CD8-positive, alpha-beta memory T cell (primary cell): ENCODE data around the gene PCSK4. TPM values are rescaled to one million over a fixed set of nuclear protein-coding genes. Genes with fewer than 3 reads are reported as not detected.

Source experiments
- CTCF ChIA-PET: fragments of 350-600 bp; sonication (Branson Sonifier 250); formaldehyde crosslinking; loops from one replicate; lab custom pipeline; 2021; ENCODE audit warnings: antibody characterized with exemption; lab: Charles Lee
- POLR2A ChIA-PET: fragments of 350-600 bp; sonication (Branson Sonifier 250); formaldehyde crosslinking; loops from one replicate; lab custom pipeline; 2021; ENCODE audit warnings: antibody characterized with exemption; lab: Charles Lee
- DNase-seq, 5 donors: peaks; one replicate each; pipeline versions ENCODE4 v3.0.0 to v3.0.0-alpha.2; 2020 to 2022; ENCODE audit warnings: mixed read lengths in 1 of 5
- H3K27ac ChIP-seq: one replicate; pipeline ENCODE4 v1.7.0; 2013; ENCODE audit warnings: low read depth, mild to moderate bottlenecking, low read length, moderate library complexity
- H3K27me3 ChIP-seq: 2 replicates; pipeline ENCODE4 v1.7.0; 2013; ENCODE audit warnings: low read length, mild to moderate bottlenecking; ENCODE audit not compliant: insufficient read depth, poor library complexity, severe bottlenecking
- H3K36me3 ChIP-seq: 2 replicates; pipeline ENCODE4 v1.7.0; 2013; ENCODE audit warnings: mild to moderate bottlenecking, low read length, moderate library complexity; ENCODE audit not compliant: insufficient read depth
- H3K4me1 ChIP-seq: 2 replicates; pipeline ENCODE4 v1.7.0; 2013; ENCODE audit warnings: mild to moderate bottlenecking, low read length, moderate library complexity; ENCODE audit not compliant: insufficient read depth
- H3K4me3 ChIP-seq: 2 replicates; pipeline ENCODE4 v1.7.0; 2013; ENCODE audit warnings: mild to moderate bottlenecking, low read length
- H3K9me3 ChIP-seq: 2 replicates; pipeline ENCODE4 v1.7.0; 2013; ENCODE audit warnings: mild to moderate bottlenecking, low read length
- H3K27ac Mint-ChIP-seq, 8 donors: one replicate each; pipeline ENCODE4 v1.8.0; 2020 to 2021; ENCODE audit warnings: mixed read lengths in 8 of 8, mild to moderate bottlenecking in 6 of 8, inconsistent platforms in 3 of 8, moderate library complexity in 3 of 8
- H3K27me3 Mint-ChIP-seq, 2 donors: one replicate each; pipeline ENCODE4 v1.8.0; 2020 to 2021; ENCODE audit warnings: mixed read lengths in 2 of 2, mild to moderate bottlenecking in 1 of 2, moderate library complexity in 1 of 2
- H3K36me3 Mint-ChIP-seq, 3 donors: one replicate each; pipeline ENCODE4 v1.8.0; 2020 to 2021; ENCODE audit warnings: mixed read lengths in 3 of 3, inconsistent platforms in 1 of 3, mild to moderate bottlenecking in 1 of 3
- H3K4me1 Mint-ChIP-seq, 3 donors: one replicate each; pipeline ENCODE4 v1.8.0; 2020 to 2021; ENCODE audit warnings: mixed read lengths in 3 of 3, inconsistent platforms in 1 of 3, mild to moderate bottlenecking in 1 of 3
- H3K4me3 Mint-ChIP-seq, 7 donors: one replicate each; pipeline ENCODE4 v1.8.0; 2020 to 2021; ENCODE audit warnings: mixed read lengths in 7 of 7, mild to moderate bottlenecking in 6 of 7, moderate library complexity in 4 of 7, inconsistent platforms in 2 of 7
- H3K9me3 Mint-ChIP-seq, 5 donors: one replicate each; pipeline ENCODE4 v1.8.0; 2020 to 2022; ENCODE audit warnings: mixed read lengths in 5 of 5, mild to moderate bottlenecking in 3 of 5, moderate library complexity in 2 of 5, inconsistent platforms in 1 of 5
- polyA plus RNA-seq: library from polyadenylated mRNA; unstranded; fragments of 300-500 nt; fragmentation: Illumina TruSeq; gene quantifications from one replicate; pipeline ENCODE4 v1.2.3, GENCODE V29; 2021
- total RNA-seq, 2 experiments: library from RNA; stranded (reverse); gene quantifications; one replicate each; pipeline ENCODE4 v1.2.3, GENCODE V29; 2021

PCSK4 gene
- total and polyA plus RNA-seq, 3 experiments from 2014 or later, result 1.0 to 1.3 (median 1.0) TPM

- H3K27me3 ChIP-seq, result peaks cover 51% of the 10 kb centered on the region
- H3K9me3 ChIP-seq, result no peaks in the 10 kb centered on the region
- H3K4me1 ChIP-seq, result peaks cover 9% of the 10 kb centered on the region
- H3K9me3 Mint-ChIP-seq, result peaks cover 0 to 2% (median 0%) of the 10 kb centered on the region in 5 donors
- H3K27me3 Mint-ChIP-seq, result peaks cover 39 to 43% of the 10 kb centered on the region in 2 donors
- no peak overlapping the region for H3K27ac ChIP-seq
- peak overlapping the region in 3 of 7 donors; percentile 15 to 76 (median 42) for H3K4me3 Mint-ChIP-seq
- POLR2A ChIA-PET, result interaction anchor here (0.7 kb wide), 1 partner anchor 380 kb away, joined by 3 read pairs; no protein-coding TSS in a partner anchor
- no peaks in the 10 kb centered on the region for H3K36me3 Mint-ChIP-seq
- CTCF ChIA-PET, result interaction anchor here (1.0 to 1.4 kb wide), 3 partner anchors 10 to 23 kb away, joined by 3 to 4 read pairs (median 3); no protein-coding TSS in a partner anchor
- H3K4me3 ChIP-seq, result no peak overlapping the region
- H3K27ac Mint-ChIP-seq, result peak overlapping the region in 2 of 8 donors; percentile 62 to 65
- peaks cover 17 to 37% (median 18%) of the 10 kb centered on the region in 3 donors for H3K4me1 Mint-ChIP-seq
- DNase-seq, result no peak
- no peaks in the 10 kb centered on the region for H3K36me3 ChIP-seq
These were observed 42.2 kb downstream of the PCSK4 start for GRCh38 chr19:1447944-1448343.

- CTCF ChIA-PET, result interaction anchor here (1.0 to 1.4 kb wide), 3 partner anchors 10 to 24 kb away, joined by 3 to 4 read pairs (median 3); no protein-coding TSS in a partner anchor
- Mint-ChIP-seq H3K27me3 (peaks cover 36 to 40% of the 10 kb centered on the region in 2 donors), H3K9me3 (peaks cover 0 to 2% (median 0%) of the 10 kb centered on the region in 5 donors), H3K27ac (peak overlapping the region in 3 of 8 donors; percentile 11 to 62 (median 54)), H3K36me3 (peaks cover 0 to 3% (median 0%) of the 10 kb centered on the region in 3 donors), H3K4me3 (peak overlapping the region; percentile 13 to 84 (median 38)), H3K4me1 (peaks cover 17 to 37% (median 18%) of the 10 kb centered on the region in 3 donors)
- no peak for DNase-seq
- H3K27ac ChIP-seq, result no peak overlapping the region
- POLR2A ChIA-PET, result no interaction called here
- peaks cover 48% of the 10 kb centered on the region for H3K27me3 ChIP-seq
- H3K9me3 ChIP-seq, result no peaks in the 10 kb centered on the region
- peaks cover 9% of the 10 kb centered on the region for H3K4me1 ChIP-seq
- no peaks in the 10 kb centered on the region for H3K36me3 ChIP-seq
- no peak overlapping the region for H3K4me3 ChIP-seq
These were observed 42.6 kb downstream of the PCSK4 start for GRCh38 chr19:1447504-1447903.

GRCh38 chr19:1446713-1447481 is 43.3 kb downstream of the PCSK4 start:
- Mint-ChIP-seq H3K9me3 (peaks cover 0 to 2% (median 0%) of the 10 kb centered on the region in 5 donors), H3K4me3 (peak overlapping the region; percentile 29 to 84 (median 43)), H3K36me3 (peaks cover 0 to 10% (median 2%) of the 10 kb centered on the region in 3 donors), H3K4me1 (peaks cover 18 to 40% (median 18%) of the 10 kb centered on the region in 3 donors), H3K27me3 (peaks cover 36 to 37% of the 10 kb centered on the region in 2 donors), H3K27ac (peak overlapping the region in 3 of 8 donors; percentile 41 to 62 (median 54))
- H3K9me3 ChIP-seq, result no peaks in the 10 kb centered on the region
- no peak overlapping the region for H3K4me3 ChIP-seq
- peaks cover 1% of the 10 kb centered on the region for H3K36me3 ChIP-seq
- no peak overlapping the region for H3K27ac ChIP-seq
- DNase-seq, result peak in 1 of 5 donors; percentile 31
- CTCF ChIA-PET, result interaction anchor here (1.3 kb wide), 1 partner anchor 11 kb away, joined by 4 read pairs; no protein-coding TSS in a partner anchor
- POLR2A ChIA-PET, result no interaction called here
- peaks cover 46% of the 10 kb centered on the region for H3K27me3 ChIP-seq
- peaks cover 9% of the 10 kb centered on the region for H3K4me1 ChIP-seq

GRCh38 chr19:1445932-1446712 is 44.0 kb downstream of the PCSK4 start:
- H3K27me3 Mint-ChIP-seq, result peaks cover 32 to 34% of the 10 kb centered on the region in 2 donors
- H3K9me3 Mint-ChIP-seq, result peaks cover 0 to 2% (median 0%) of the 10 kb centered on the region in 5 donors
- Histone ChIP-seq H3K4me1 (peaks cover 10% of the 10 kb centered on the region), H3K4me3 (no peak overlapping the region), H3K27ac (no peak overlapping the region), H3K36me3 (peaks cover 9% of the 10 kb centered on the region), H3K27me3 (peaks cover 41% of the 10 kb centered on the region), H3K9me3 (no peaks in the 10 kb centered on the region)
- ChIA-PET CTCF (interaction anchor here (0.8 to 2.2 kb wide), 10 partner anchors 9 to 69 kb away, joined by 3 to 12 read pairs (median 4); no protein-coding TSS in a partner anchor), POLR2A (interaction anchor here (1.4 kb wide), 1 partner anchor 25 kb away, joined by 5 read pairs; no protein-coding TSS in a partner anchor)
- H3K27ac Mint-ChIP-seq, result no peak overlapping the region
- peaks cover 19 to 40% (median 21%) of the 10 kb centered on the region in 3 donors for H3K4me1 Mint-ChIP-seq
- H3K36me3 Mint-ChIP-seq, result peaks cover 2 to 17% (median 3%) of the 10 kb centered on the region in 3 donors
- H3K4me3 Mint-ChIP-seq, result peak overlapping the region in 1 of 7 donors; percentile 40
- DNase-seq, result no peak

- Histone ChIP-seq H3K36me3 (peaks cover 16% of the 10 kb centered on the region), H3K4me3 (peak overlapping the region; percentile 43), H3K4me1 (peaks cover 18% of the 10 kb centered on the region), H3K27me3 (peaks cover 33% of the 10 kb centered on the region), H3K9me3 (no peaks in the 10 kb centered on the region), H3K27ac (no peak overlapping the region)
- Mint-ChIP-seq H3K27me3 (peaks cover 24 to 27% of the 10 kb centered on the region in 2 donors), H3K27ac (peak overlapping the region in 3 of 8 donors; percentile 27 to 67 (median 47)), H3K4me3 (peak overlapping the region; percentile 64 to 89 (median 71)), H3K36me3 (peaks cover 2 to 25% (median 3%) of the 10 kb centered on the region in 3 donors), H3K9me3 (no peaks in the 10 kb centered on the region), H3K4me1 (peaks cover 23 to 39% (median 26%) of the 10 kb centered on the region in 3 donors)
- POLR2A ChIA-PET, result interaction anchor here (1.4 kb wide), 1 partner anchor 26 kb away, joined by 5 read pairs; no protein-coding TSS in a partner anchor
- CTCF ChIA-PET, result interaction anchor here (0.8 to 2.2 kb wide), 13 partner anchors 9 to 166 kb away, joined by 3 to 12 read pairs (median 4); partner anchors contain the start of genes PCSK4 and REEP6
- peak; percentile 67 to 81 (median 76) for DNase-seq
These were observed 44.8 kb downstream of the PCSK4 start for GRCh38 chr19:1445185-1445931.

GRCh38 chr19:1441677-1442438 is 48.3 kb downstream of the PCSK4 start:
- Histone ChIP-seq H3K9me3 (no peaks in the 10 kb centered on the region), H3K4me1 (peaks cover 36% of the 10 kb centered on the region), H3K27me3 (peaks cover 6% of the 10 kb centered on the region), H3K27ac (no peak overlapping the region), H3K36me3 (peaks cover 22% of the 10 kb centered on the region), H3K4me3 (no peak overlapping the region)
- peak overlapping the region in 6 of 7 donors; percentile 23 to 98 (median 56) for H3K4me3 Mint-ChIP-seq
- ChIA-PET POLR2A (interaction anchor here (0.6 kb wide), 1 partner anchor 645 kb away, joined by 6 read pairs; no protein-coding TSS in a partner anchor), CTCF (interaction anchor here (1.8 to 2.4 kb wide), 2 partner anchors 28 to 197 kb away, joined by 5 to 6 read pairs; no protein-coding TSS in a partner anchor)
- H3K4me1 Mint-ChIP-seq, result peaks cover 28 to 49% (median 36%) of the 10 kb centered on the region in 3 donors
- H3K27ac Mint-ChIP-seq, result peak overlapping the region in 2 of 8 donors; percentile 54 to 96
- peaks cover 0 to 2% of the 10 kb centered on the region in 2 donors for H3K27me3 Mint-ChIP-seq
- H3K36me3 Mint-ChIP-seq, result peaks cover 2 to 46% (median 3%) of the 10 kb centered on the region in 3 donors
- DNase-seq, result no peak
- H3K9me3 Mint-ChIP-seq, result no peaks in the 10 kb centered on the region
